Hepatocyte (in vitro differentiated cells): ENCODE data around the gene RABL6. TPM values are rescaled to one million over a fixed set of nuclear protein-coding genes. Genes with fewer than 3 reads are reported as not detected.

ENCODE experiments used
- DNase-seq: peaks from one replicate; pipeline ENCODE4 v3.0.0-alpha.2; 2016; ENCODE audit warnings: low spot score
- H2AFZ ChIP-seq: fragments of 200-600 bp; sonication (generic); 2 replicates; pipeline ENCODE4 v1.6.0; 2016; ENCODE audit warnings: antibody characterized with exemption, mild to moderate bottlenecking
- H3K27ac ChIP-seq: fragments of 200-600 bp; sonication (generic); 2 replicates; pipeline ENCODE4 v1.5.1; 2016; ENCODE audit warnings: mild to moderate bottlenecking
- H3K27me3 ChIP-seq: fragments of 200-600 bp; sonication (generic); 2 replicates; pipeline ENCODE4 v1.6.1; 2016
- H3K36me3 ChIP-seq: fragments of 200-600 bp; sonication (generic); replicated peaks from 2 replicates; pipeline ENCODE4 v1.5.1; 2016; ENCODE audit warnings: low read depth; ENCODE audit not compliant: insufficient read depth
- H3K4me1 ChIP-seq: fragments of 200-600 bp; sonication (generic); 2 replicates; pipeline ENCODE4 v1.5.1; 2016; ENCODE audit warnings: mild to moderate bottlenecking, moderate library complexity; ENCODE audit not compliant: insufficient read depth
- H3K4me2 ChIP-seq: fragments of 200-600 bp; sonication (generic); 2 replicates; pipeline ENCODE4 v1.6.0; 2016
- H3K4me3 ChIP-seq: fragments of 200-600 bp; sonication (generic); 2 replicates; pipeline ENCODE4 v1.5.1; 2016; ENCODE audit warnings: mild to moderate bottlenecking
- H3K79me2 ChIP-seq: fragments of 200-600 bp; sonication (generic); 2 replicates; pipeline ENCODE4 v1.6.0; 2017; ENCODE audit warnings: mild to moderate bottlenecking
- H3K9me2 ChIP-seq: fragments of 200-600 bp; sonication (generic); replicated peaks from 2 replicates; pipeline ENCODE4 v1.6.0; 2017; ENCODE audit warnings: mild to moderate bottlenecking; ENCODE audit not compliant: insufficient read depth
- H3K9me3 ChIP-seq: fragments of 200-600 bp; sonication (generic); 2 replicates; pipeline ENCODE4 v1.5.1; 2016; ENCODE audit warnings: low read depth, mild to moderate bottlenecking
- H4K20me1 ChIP-seq: fragments of 200-600 bp; sonication (generic); 2 replicates; pipeline ENCODE4 v1.6.0; 2016; ENCODE audit warnings: mild to moderate bottlenecking; ENCODE audit not compliant: insufficient read depth, poor library complexity, severe bottlenecking
- CTCF ChIP-seq: fragments of 200-600 bp; sonication (generic); IDR thresholded peaks from 2 replicates; pipeline ENCODE4 v1.5.1; 2016; ENCODE audit warnings: antibody characterized with exemption, mild to moderate bottlenecking; ENCODE audit not compliant: poor library complexity
- EZH2 ChIP-seq: fragments of 200-600 bp; sonication (generic); IDR thresholded peaks from 2 replicates; pipeline ENCODE4 v1.6.1; 2016; ENCODE audit warnings: antibody characterized with exemption, mild to moderate bottlenecking, borderline replicate concordance
- EZH2phosphoT487 ChIP-seq: fragments of 200-600 bp; sonication (generic); IDR thresholded peaks from one replicate; pipeline ENCODE4 v1.6.1; 2018; ENCODE audit warnings: antibody characterized with exemption, mild to moderate bottlenecking, low read depth, moderate library complexity; ENCODE audit not compliant: unreplicated experiment, severe bottlenecking
- WGBS: methylation state at CpG from one replicate; pipeline ENCODE4 v1.1.6; 2016; ENCODE audit warnings: low lambda C conversion rate; ENCODE audit errors: missing lambda C conversion rate; 5-methylcytosine and 5-hydroxymethylcytosine counted together
- polyA plus RNA-seq: library from polyadenylated mRNA; unstranded; fragments of >200 nt; fragmentation: Nextera tagmentation; extraction: Ambion mirVana; gene quantifications from 2 replicates; pipeline ENCODE4 v1.2.1, GENCODE V29; 2016
- total RNA-seq: library from RNA; depleted of rRNA; stranded (reverse); fragments of >200 nt; gene quantifications from 2 replicates; pipeline ENCODE4 v1.2.3, GENCODE V29; 2014

The RABL6 gene
- total and polyA plus RNA-seq, 2 experiments from 2014 or later = 72.3 to 103 TPM

GRCh38 chr9:136850866-136851775, 43.4 kb downstream of the RABL6 start:
- H3K79me2 ChIP-seq = peaks cover 12% of the 10 kb centered on the region

GRCh38 chr9:136851941-136852663, 44.4 kb downstream of the RABL6 start, which contains the start of gene MAMDC4:
TSS of gene MAMDC4 (plus strand) at chr9:136852346. CDS start at chr9:136852417, 71 bp downstream.
- TF ChIP-seq CTCF = no peak
- no peak for TF ChIP-seq EZH2
- no peak for TF ChIP-seq EZH2phosphoT487
- H4K20me1 ChIP-seq = peaks cover 12% of the 10 kb centered on the region
- H3K9me3 ChIP-seq = no peaks in the 10 kb centered on the region
- H3K4me2 ChIP-seq = no peak within 1 kb of the TSS
- H3K27me3 ChIP-seq = no peaks in the 10 kb centered on the region
- DNase-seq = no peak
- H3K36me3 ChIP-seq = no peaks in the 10 kb centered on the region
- no peak within 1 kb of the TSS for H2AFZ ChIP-seq
- H3K4me1 ChIP-seq = peaks cover 8% of the 10 kb centered on the region
- H3K27ac ChIP-seq = no peak within 1 kb of the TSS
- peaks cover 12% of the 10 kb centered on the region for H3K79me2 ChIP-seq
- WGBS = 91% methylated on average over 21 of the region's 23 CpGs
- no peaks in the 10 kb centered on the region for H3K9me2 ChIP-seq
- H3K4me3 ChIP-seq = no peak within 1 kb of the TSS

More at GRCh38 chr9:136850866-136851775, 43.4 kb downstream of the RABL6 start:
- Histone ChIP-seq H4K20me1 (peaks cover 12% of the 10 kb centered on the region), H3K9me2 (no peaks in the 10 kb centered on the region), H2AFZ (no peak overlapping the region), H3K4me2 (peak overlapping the region; percentile 98), H3K27ac (no peak overlapping the region), H3K4me3 (no peak overlapping the region), H3K27me3 (no peaks in the 10 kb centered on the region), H3K4me1 (peaks cover 8% of the 10 kb centered on the region), H3K36me3 (no peaks in the 10 kb centered on the region), H3K9me3 (no peaks in the 10 kb centered on the region)
- DNase-seq = no peak
- TF ChIP-seq EZH2phosphoT487 (no peak), CTCF (no peak), EZH2 (no peak)
- 95% methylated on average over 18 of the region's 23 CpGs for WGBS

- H3K4me1 ChIP-seq = peaks cover 8% of the 10 kb centered on the region
- H2AFZ ChIP-seq = no peak overlapping the region
- H4K20me1 ChIP-seq = peaks cover 12% of the 10 kb centered on the region
- no peak for DNase-seq
- no peak overlapping the region for H3K4me3 ChIP-seq
- H3K79me2 ChIP-seq = peaks cover 12% of the 10 kb centered on the region
- H3K9me3 ChIP-seq = no peaks in the 10 kb centered on the region
- no peaks in the 10 kb centered on the region for H3K27me3 ChIP-seq
- H3K4me2 ChIP-seq = no peak overlapping the region
- H3K27ac ChIP-seq = no peak overlapping the region
- H3K36me3 ChIP-seq = no peaks in the 10 kb centered on the region
- TF ChIP-seq EZH2phosphoT487 (no peak), CTCF (no peak), EZH2 (no peak)
- no peaks in the 10 kb centered on the region for H3K9me2 ChIP-seq
- 94% methylated on average over 28 of the region's 29 CpGs for WGBS
These were observed 45.2 kb downstream of the RABL6 start for GRCh38 chr9:136852664-136853595.
